K562 (cell line): ENCODE results near the gene RRH.
"Not testable (repeated sequence)": the region's sequence is repeated elsewhere in the genome, so short reads cannot be mapped to it uniquely, and the experiment has no call there.

Source experiments
- CUX1 ChIP-seq: fragments of 200-800 bp; sonication (Bioruptor generic); IDR thresholded peaks from 2 replicates; pipeline ENCODE4 v1.6.1; 2016; ENCODE audit warnings: missing genetic modification characterization, missing compliant biosample characterization
- FOXA1 ChIP-seq: fragments of 450-650 bp; IDR thresholded peaks from 2 replicates; pipeline ENCODE4 v1.6.1; 2016; ENCODE audit warnings: mild to moderate bottlenecking, borderline replicate concordance
- KDM1A ChIP-seq, 2 experiments: fragments of 450-650 bp; IDR thresholded peaks; 2 replicates each; pipeline ENCODE4 v1.6.1; 2016; ENCODE audit warnings: mild to moderate bottlenecking in 2 of 2
- NR4A1 ChIP-seq, 2 experiments: fragments of 250-450 bp in 1 of 2; fragments of 450-650 bp in 1 of 2; sonication (Bioruptor Pico) in 1 of 2; IDR thresholded peaks; 2 replicates each; pipeline versions ENCODE4 v1.4.0 to v1.6.1; 2016 to 2020; ENCODE audit warnings: mild to moderate bottlenecking in 2 of 2, missing compliant biosample characterization in 1 of 2, missing genetic modification characterization in 1 of 2, moderate library complexity in 1 of 2
- POLR2A ChIP-seq: fragments of 450-650 bp; conservative IDR thresholded peaks from 2 replicates; pipeline ENCODE4 v1.6.1; 2016
- POLR2G ChIP-seq: fragments of 200-400 bp; formaldehyde crosslinking; IDR thresholded peaks from 2 replicates; pipeline ENCODE4 v1.6.1; 2017; ENCODE audit warnings: low read depth, mild to moderate bottlenecking, antibody characterized with exemption, low read length, moderate library complexity
- RNF2 ChIP-seq: sonication (generic); IDR thresholded peaks from 2 replicates; pipeline ENCODE4 v1.6.1; 2016
- SIN3A ChIP-seq, 2 experiments: fragments of 150-350 bp in 1 of 2; IDR thresholded peaks; 2 replicates each; pipeline ENCODE4 v1.6.1; 2011 to 2016; ENCODE audit warnings: borderline replicate concordance in 2 of 2, low read depth in 2 of 2, low read length in 2 of 2, mild to moderate bottlenecking in 2 of 2, moderate library complexity in 2 of 2; ENCODE audit not compliant: control insufficient read depth in 1 of 2
- TAF1 ChIP-seq: IDR thresholded peaks from 2 replicates; pipeline ENCODE4 v1.6.1; 2011; ENCODE audit warnings: mild to moderate bottlenecking, low read length, moderate library complexity; ENCODE audit not compliant: insufficient read depth, control insufficient read depth, severe bottlenecking; ENCODE audit errors: extremely low read depth
- YY1 ChIP-seq, 3 experiments: IDR thresholded peaks; 2 replicates each; pipeline ENCODE4 v1.6.1; 2011; ENCODE audit warnings: low read length in 2 of 3, mild to moderate bottlenecking in 2 of 3, moderate library complexity in 2 of 3, borderline replicate concordance in 1 of 3, control low read depth in 1 of 3, low read depth in 1 of 3; ENCODE audit not compliant: insufficient read depth in 3 of 3, insufficient replicate concordance in 2 of 3, control insufficient read depth in 1 of 3, insufficient read length in 1 of 3; ENCODE audit errors: extremely low read depth in 1 of 3
- ZBTB12 ChIP-seq: fragments of 250-450 bp; sonication (Bioruptor Pico); IDR thresholded peaks from 2 replicates; pipeline ENCODE4 v1.4.0; 2020
- ZNF609 ChIP-seq: sonication (generic); formaldehyde crosslinking; IDR thresholded peaks from 2 replicates; pipeline ENCODE4 v1.8.1; 2023; ENCODE audit warnings: missing genetic modification reagents, mild to moderate bottlenecking, borderline replicate concordance

- not testable (repeated sequence) for TF ChIP-seq FOXA1; YY1 (IDR thresholded peaks at IDR 0.05; ENCODE audit: borderline replicate concordance in 1 of 3, control insufficient read depth in 1 of 3, extremely low read depth in 1 of 3, insufficient read depth in 3 of 3, insufficient read length in 1 of 3, insufficient replicate concordance in 2 of 3, low read depth in 1 of 3, low read length in 2 of 3); TAF1; KDM1A (IDR thresholded peaks at IDR 0.05); CUX1; POLR2A; ZNF609; NR4A1 (CRISPR knock-in tag; IDR thresholded peaks at IDR 0.05); NR4A1 (tag; IDR thresholded peaks at IDR 0.05); POLR2G; SIN3A (IDR thresholded peaks at IDR 0.05; ENCODE audit: borderline replicate concordance in 2 of 2, control insufficient read depth in 1 of 2, low read depth in 2 of 2, low read length in 2 of 2); ZBTB12 (CRISPR knock-in tag); RNF2
These were observed 31.9 kb downstream of the RRH start for GRCh38 chr4:109859426-109860300.
